ENCODE measurements around the gene PLPPR1. TPM values are rescaled to one million over a fixed set of nuclear protein-coding genes. Genes with fewer than 3 reads are reported as not detected.

The PLPPR1 gene
- total RNA-seq, 1 experiment from 2014 or later, result 2.4 TPM

- H2BK120ac ChIP-seq (ENCODE audit: low read depth, low read length, poor library complexity, severe bottlenecking), result no peak overlapping the region
- H3K9me3 ChIP-seq (ENCODE audit: control insufficient read depth, low read depth, low read length), result no peaks in the 10 kb centered on the region
- H4K8ac ChIP-seq (replicated peaks; ENCODE audit: insufficient read length, low read depth, low read length), result no peak overlapping the region
- no peak for DNase-seq
- no peak overlapping the region for H3K18ac ChIP-seq (ENCODE audit: insufficient read length, low read depth, low read length)
- H3K4ac ChIP-seq (ENCODE audit: low read depth, low read length), result no peak overlapping the region
- H3K4me3 Mint-ChIP-seq, result no peak overlapping the region
- no peak overlapping the region for H3K9ac ChIP-seq (ENCODE audit: extremely low read depth, insufficient read length, low read length)
- H2BK15ac ChIP-seq (ENCODE audit: low read depth, low read length), result no peak overlapping the region
- H3K27ac Mint-ChIP-seq, result no peak overlapping the region
- H3K23me2 ChIP-seq (ENCODE audit: insufficient read length, low read depth, low read length, poor library complexity, severe bottlenecking), result no peaks in the 10 kb centered on the region
- H4K91ac ChIP-seq (ENCODE audit: insufficient read length, low read depth, low read length), result no peak overlapping the region
- H3K56ac ChIP-seq (ENCODE audit: insufficient read length, low read depth, low read length), result no peak overlapping the region
- no peak overlapping the region for H2AFZ ChIP-seq (ENCODE audit: low read length)
- peaks cover 20 to 25% of the 10 kb centered on the region in 2 experiments for H3K4me1 Mint-ChIP-seq
- H3K79me1 ChIP-seq (ENCODE audit: insufficient read depth, low read depth, low read length, poor library complexity, severe bottlenecking), result no peaks in the 10 kb centered on the region
- no peak overlapping the region for H3K4me2 ChIP-seq (ENCODE audit: insufficient read depth, insufficient read length, low read length)
- H2BK20ac ChIP-seq (ENCODE audit: low read depth, low read length, poor library complexity, severe bottlenecking), result no peak overlapping the region
- H3K79me2 ChIP-seq (ENCODE audit: insufficient read depth, low read length), result no peaks in the 10 kb centered on the region
- no peak overlapping the region for H3K27ac ChIP-seq (ENCODE audit: insufficient read length, low read depth, low read length)
- H2AK5ac ChIP-seq (ENCODE audit: insufficient read length, low read length), result no peak overlapping the region
- H4K20me1 ChIP-seq (ENCODE audit: control insufficient read depth, insufficient read depth, insufficient read length), result no peaks in the 10 kb centered on the region
- no peak overlapping the region for H3K14ac ChIP-seq (ENCODE audit: insufficient read depth, low read length)
- WGBS (ENCODE audit: extremely low coverage, insufficient read length, low lambda C conversion rate), result no CpG with 5 or more reads among the region's 2 CpGs
- H3K36me3 Mint-ChIP-seq (ENCODE audit: insufficient read depth in 1 of 3, low read depth in 3 of 3), result peaks cover 4 to 7% (median 6%) of the 10 kb centered on the region in 3 experiments; a peak in 6 of 7 replicates
- no peak for TF ChIP-seq CTCF (conservative IDR thresholded peaks at IDR 0.05)
- H2BK12ac ChIP-seq (ENCODE audit: insufficient read length, low read depth, low read length), result no peak overlapping the region
- no peaks in the 10 kb centered on the region for H3K4me1 ChIP-seq (ENCODE audit: insufficient read depth, low read length)
- no peaks in the 10 kb centered on the region for H3K27me3 Mint-ChIP-seq (ENCODE audit: low read depth)
- H3K9me3 Mint-ChIP-seq, result peaks cover 6 to 11% of the 10 kb centered on the region in 2 experiments
- no peaks in the 10 kb centered on the region for H3K27me3 ChIP-seq (ENCODE audit: insufficient read depth, low read length)
- H3K23ac ChIP-seq (ENCODE audit: insufficient read length, low read depth, low read length), result no peak overlapping the region
- no peak overlapping the region for H3T11ph ChIP-seq (ENCODE audit: low read length)
- no peak overlapping the region for H4K5ac ChIP-seq (ENCODE audit: insufficient read length, low read depth, low read length)
- no peak overlapping the region for H2BK5ac ChIP-seq (ENCODE audit: insufficient read length, low read length)
Measured at GRCh38 chr9:101325053-101325452, 296.5 kb downstream of the PLPPR1 start.
